ENCODE data around the gene NT5C2.

Gene NT5C2

GRCh38 chr10:103127241-103127640 is 65.8 kb downstream of the NT5C2 start:
- DNase-seq (ENCODE audit: insufficient read length, low spot score) (no peak), FAIRE-seq (no peak)
- TF ChIP-seq POLR2A (IDR thresholded peaks at IDR 0.05; ENCODE audit: low read depth, low read length) (no peak), PAX5 (IDR thresholded peaks at IDR 0.05; ENCODE audit: insufficient read depth, low read length, severe bottlenecking) (no peak), SPI1 (IDR thresholded peaks at IDR 0.05; ENCODE audit: low read depth, low read length) (no peak), TAF1 (IDR thresholded peaks at IDR 0.05; ENCODE audit: low read depth, low read length) (no peak), POLR2AphosphoS5 (IDR thresholded peaks at IDR 0.05; ENCODE audit: low read depth, low read length) (no peak)

- TF ChIP-seq POLR2A (IDR thresholded peaks at IDR 0.05; ENCODE audit: low read depth, low read length) (no peak), SPI1 (IDR thresholded peaks at IDR 0.05; ENCODE audit: low read depth, low read length) (peak; percentile 64)
- FAIRE-seq, result peak; percentile 80
- no peak for DNase-seq (ENCODE audit: insufficient read length, low spot score)
Measured at GRCh38 chr10:103125323-103126267, 67.5 kb downstream of the NT5C2 start.

- TF ChIP-seq POLR2AphosphoS5 (IDR thresholded peaks at IDR 0.05; ENCODE audit: low read depth, low read length) (no peak), POU2F2 (IDR thresholded peaks at IDR 0.05; ENCODE audit: low read depth, low read length) (no peak), PAX5 (IDR thresholded peaks at IDR 0.05; ENCODE audit: insufficient read depth, low read length, severe bottlenecking) (no peak), TAF1 (IDR thresholded peaks at IDR 0.05; ENCODE audit: low read depth, low read length) (no peak), SPI1 (IDR thresholded peaks at IDR 0.05; ENCODE audit: low read depth, low read length) (no peak), POLR2A (IDR thresholded peaks at IDR 0.05; ENCODE audit: low read depth, low read length) (no peak)
- FAIRE-seq (no peak), DNase-seq (ENCODE audit: insufficient read length, low spot score) (no peak)
Measured at GRCh38 chr10:103124420-103125096, 68.5 kb downstream of the NT5C2 start.

GRCh38 chr10:103123282-103124024 is 69.6 kb downstream of the NT5C2 start:
- FAIRE-seq (no peak), DNase-seq (ENCODE audit: insufficient read length, low spot score) (no peak)
- TF ChIP-seq POU2F2 (IDR thresholded peaks at IDR 0.05; ENCODE audit: low read depth, low read length), result no peak
- no peak for TF ChIP-seq POLR2AphosphoS5 (IDR thresholded peaks at IDR 0.05; ENCODE audit: low read depth, low read length)
- no peak for TF ChIP-seq PAX5 (IDR thresholded peaks at IDR 0.05; ENCODE audit: insufficient read depth, low read length, severe bottlenecking)
- TF ChIP-seq POLR2A (IDR thresholded peaks at IDR 0.05; ENCODE audit: low read depth, low read length), result no peak
- no peak for TF ChIP-seq TAF1 (IDR thresholded peaks at IDR 0.05; ENCODE audit: low read depth, low read length)

GRCh38 chr10:103120977-103121735 is 71.9 kb downstream of the NT5C2 start:
- no peak for TF ChIP-seq SPI1 (IDR thresholded peaks at IDR 0.05; ENCODE audit: low read depth, low read length)
- no peak for TF ChIP-seq POLR2AphosphoS5 (IDR thresholded peaks at IDR 0.05; ENCODE audit: low read depth, low read length)
- TF ChIP-seq POU2F2 (IDR thresholded peaks at IDR 0.05; ENCODE audit: low read depth, low read length), result no peak
- no peak for TF ChIP-seq PAX5 (IDR thresholded peaks at IDR 0.05; ENCODE audit: insufficient read depth, low read length, severe bottlenecking)
- TF ChIP-seq POLR2A (IDR thresholded peaks at IDR 0.05; ENCODE audit: low read depth, low read length), result no peak
- no peak for TF ChIP-seq TAF1 (IDR thresholded peaks at IDR 0.05; ENCODE audit: low read depth, low read length)
- no peak for FAIRE-seq
- no peak for DNase-seq (ENCODE audit: insufficient read length, low spot score)

GRCh38 chr10:103120546-103120945 is 72.5 kb downstream of the NT5C2 start:
- FAIRE-seq, result no peak
- DNase-seq (ENCODE audit: insufficient read length, low spot score), result no peak
- TF ChIP-seq SPI1 (IDR thresholded peaks at IDR 0.05; ENCODE audit: low read depth, low read length), result no peak
- no peak for TF ChIP-seq POU2F2 (IDR thresholded peaks at IDR 0.05; ENCODE audit: low read depth, low read length)
- no peak for TF ChIP-seq POLR2A (IDR thresholded peaks at IDR 0.05; ENCODE audit: low read depth, low read length)
- TF ChIP-seq POLR2AphosphoS5 (IDR thresholded peaks at IDR 0.05; ENCODE audit: low read depth, low read length), result no peak
- TF ChIP-seq TAF1 (IDR thresholded peaks at IDR 0.05; ENCODE audit: low read depth, low read length), result no peak

- no peak for TF ChIP-seq SPI1 (IDR thresholded peaks at IDR 0.05; ENCODE audit: low read depth, low read length)
- TF ChIP-seq PAX5 (IDR thresholded peaks at IDR 0.05; ENCODE audit: insufficient read depth, low read length, severe bottlenecking), result no peak
- TF ChIP-seq TAF1 (IDR thresholded peaks at IDR 0.05; ENCODE audit: low read depth, low read length), result no peak
- TF ChIP-seq POU2F2 (IDR thresholded peaks at IDR 0.05; ENCODE audit: low read depth, low read length), result no peak
- no peak for TF ChIP-seq POLR2AphosphoS5 (IDR thresholded peaks at IDR 0.05; ENCODE audit: low read depth, low read length)
- TF ChIP-seq POLR2A (IDR thresholded peaks at IDR 0.05; ENCODE audit: low read depth, low read length), result no peak
- DNase-seq (ENCODE audit: insufficient read length, low spot score), result no peak
- no peak for FAIRE-seq
Measured at GRCh38 chr10:103117247-103117646, 75.8 kb downstream of the NT5C2 start.

- FAIRE-seq (peak; percentile 28), DNase-seq (ENCODE audit: insufficient read length, low spot score) (no peak)
- TF ChIP-seq POLR2A (IDR thresholded peaks at IDR 0.05; ENCODE audit: low read depth, low read length) (no peak), PAX5 (IDR thresholded peaks at IDR 0.05; ENCODE audit: insufficient read depth, low read length, severe bottlenecking) (no peak), POLR2AphosphoS5 (IDR thresholded peaks at IDR 0.05; ENCODE audit: low read depth, low read length) (no peak), POU2F2 (IDR thresholded peaks at IDR 0.05; ENCODE audit: low read depth, low read length) (no peak), SPI1 (IDR thresholded peaks at IDR 0.05; ENCODE audit: low read depth, low read length) (no peak), TAF1 (IDR thresholded peaks at IDR 0.05; ENCODE audit: low read depth, low read length) (no peak)
Measured at GRCh38 chr10:103114876-103115275, 78.2 kb downstream of the NT5C2 start.
